Measurements from ENCODE around the gene SHQ1.
"Not testable (repeated sequence)": the region's sequence is repeated elsewhere in the genome, so short reads cannot be mapped to it uniquely, and the experiment has no call there.

Gene SHQ1

GRCh38 chr3:72748659-72749058 lies 99.6 kb downstream of the SHQ1 start:
- DNase-seq (ENCODE audit: low read depth), result no peak

GRCh38 chr3:72746430-72747411 lies 101.5 kb downstream of the SHQ1 start:
- DNase-seq (ENCODE audit: low read depth), result no peak

GRCh38 chr3:72745146-72745999 lies 102.9 kb downstream of the SHQ1 start:
- DNase-seq (ENCODE audit: low read depth), result no peak

GRCh38 chr3:72744330-72744729 lies 103.9 kb downstream of the SHQ1 start:
- no peak for DNase-seq (ENCODE audit: low read depth)

- no peak for DNase-seq (ENCODE audit: low read depth)
Measured at GRCh38 chr3:72739531-72740466, 108.4 kb downstream of the SHQ1 start.

- peak; percentile 68 for DNase-seq (ENCODE audit: low read depth)
Measured at GRCh38 chr3:72738752-72739530, 109.3 kb downstream of the SHQ1 start.

- DNase-seq (ENCODE audit: low read depth), result not testable (repeated sequence)
Measured at GRCh38 chr3:72735072-72735471, 113.2 kb downstream of the SHQ1 start.

- DNase-seq (ENCODE audit: low read depth), result no peak
Measured at GRCh38 chr3:72733676-72734075, 114.6 kb downstream of the SHQ1 start.

- not testable (repeated sequence) for DNase-seq (ENCODE audit: low read depth)
Measured at GRCh38 chr3:72732666-72733345, 115.4 kb downstream of the SHQ1 start.

- DNase-seq (ENCODE audit: low read depth), result no peak
Measured at GRCh38 chr3:72728958-72729467, 119.2 kb downstream of the SHQ1 start.

GRCh38 chr3:72728329-72728889 lies 119.8 kb downstream of the SHQ1 start:
- DNase-seq (ENCODE audit: low read depth), result no peak

- DNase-seq (ENCODE audit: low read depth), result no peak
Measured at GRCh38 chr3:72727726-72728125, 120.5 kb downstream of the SHQ1 start.

- DNase-seq (ENCODE audit: low read depth), result no peak
Measured at GRCh38 chr3:72727172-72727571, 121.1 kb downstream of the SHQ1 start.

- no peak for DNase-seq (ENCODE audit: low read depth)
Measured at GRCh38 chr3:72725229-72725628, 123.0 kb downstream of the SHQ1 start.

GRCh38 chr3:72724070-72724469 lies 124.2 kb downstream of the SHQ1 start:
- no peak for DNase-seq (ENCODE audit: low read depth)

GRCh38 chr3:72722930-72723726 lies 125.1 kb downstream of the SHQ1 start:
- no peak for DNase-seq (ENCODE audit: low read depth)

- DNase-seq (ENCODE audit: low read depth), result no peak
Measured at GRCh38 chr3:72721683-72722381, 126.4 kb downstream of the SHQ1 start.

- DNase-seq (ENCODE audit: low read depth), result no peak
Measured at GRCh38 chr3:72720566-72720965, 127.7 kb downstream of the SHQ1 start.

All from activated T-cell treated with anti-CD3 and anti-CD28 coated beads for 48 hours (primary cell).